Hypothalamus (tissue), 51 donors: ENCODE results near the gene BICC1.

ENCODE experiments used
- DNase-seq, 51 donors: peaks; one replicate each; lab custom pipeline; 2025; lab: John Stamatoyannopoulos, UW

The BICC1 gene

DNA sequence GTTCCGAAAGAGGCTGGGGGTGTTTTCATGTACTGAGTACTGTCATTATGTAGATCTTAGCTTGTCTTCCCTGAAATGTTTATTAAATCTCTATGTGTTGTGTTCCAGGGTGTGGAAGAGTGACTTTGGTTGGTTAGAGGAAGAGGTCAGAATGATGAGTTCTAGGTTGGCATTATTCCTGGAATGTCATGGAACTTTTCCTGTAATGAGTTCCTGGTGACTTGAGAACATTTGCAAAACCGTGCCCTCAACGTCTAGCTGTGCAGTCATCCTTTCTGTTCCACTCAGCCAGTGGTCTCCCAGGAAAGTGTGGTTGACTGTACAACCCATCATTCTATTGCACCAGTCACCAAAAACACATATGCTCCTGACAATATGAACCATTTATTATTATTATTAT, 129.6 kb downstream of the BICC1 start:
- no peak for DNase-seq

DNA sequence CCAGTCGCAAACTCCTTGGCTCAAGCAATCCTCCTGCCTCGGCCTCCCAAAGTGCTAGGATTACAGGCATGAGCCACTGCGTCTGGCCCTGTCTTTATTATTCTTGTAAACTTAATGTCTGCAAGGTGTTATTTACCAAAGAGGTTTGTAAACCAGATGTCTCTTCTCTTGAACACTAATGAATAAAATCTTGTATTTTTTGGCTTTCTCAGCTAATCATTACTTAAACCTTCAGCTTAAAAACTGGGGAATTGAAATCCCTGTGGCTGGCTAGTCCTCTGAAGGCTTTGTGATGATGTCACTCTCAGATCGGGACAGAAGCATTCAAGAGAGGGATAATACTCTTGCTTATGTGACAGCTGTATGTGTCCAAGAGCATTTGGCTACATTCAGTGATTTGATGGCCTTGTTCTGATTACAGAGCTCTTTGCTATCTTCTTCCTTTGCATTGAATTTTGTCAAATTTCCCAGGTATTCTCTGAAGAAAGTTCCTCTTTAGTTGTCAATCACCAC, 130.3 kb downstream of the BICC1 start:
- DNase-seq = no peak

DNA sequence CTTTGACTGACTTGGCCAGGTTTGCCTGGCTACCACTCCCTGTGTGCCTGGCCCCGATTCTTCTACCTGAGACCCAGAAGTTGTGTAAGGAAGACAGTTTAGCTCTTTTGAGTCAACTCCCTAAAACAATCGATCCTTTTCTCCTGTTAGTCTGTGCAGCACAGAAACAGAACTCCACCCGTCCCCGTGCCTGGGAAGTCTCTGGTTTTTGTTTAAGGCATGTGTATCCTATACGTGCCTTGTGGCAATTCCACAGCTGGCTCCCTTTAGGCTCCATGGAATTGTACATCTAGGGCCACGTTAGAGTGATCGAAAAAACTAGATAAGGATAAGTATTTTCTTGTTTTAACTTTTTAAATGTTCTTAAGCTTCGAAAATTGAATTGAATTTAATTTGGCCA, 131.6 kb downstream of the BICC1 start:
- DNase-seq = no peak

DNA sequence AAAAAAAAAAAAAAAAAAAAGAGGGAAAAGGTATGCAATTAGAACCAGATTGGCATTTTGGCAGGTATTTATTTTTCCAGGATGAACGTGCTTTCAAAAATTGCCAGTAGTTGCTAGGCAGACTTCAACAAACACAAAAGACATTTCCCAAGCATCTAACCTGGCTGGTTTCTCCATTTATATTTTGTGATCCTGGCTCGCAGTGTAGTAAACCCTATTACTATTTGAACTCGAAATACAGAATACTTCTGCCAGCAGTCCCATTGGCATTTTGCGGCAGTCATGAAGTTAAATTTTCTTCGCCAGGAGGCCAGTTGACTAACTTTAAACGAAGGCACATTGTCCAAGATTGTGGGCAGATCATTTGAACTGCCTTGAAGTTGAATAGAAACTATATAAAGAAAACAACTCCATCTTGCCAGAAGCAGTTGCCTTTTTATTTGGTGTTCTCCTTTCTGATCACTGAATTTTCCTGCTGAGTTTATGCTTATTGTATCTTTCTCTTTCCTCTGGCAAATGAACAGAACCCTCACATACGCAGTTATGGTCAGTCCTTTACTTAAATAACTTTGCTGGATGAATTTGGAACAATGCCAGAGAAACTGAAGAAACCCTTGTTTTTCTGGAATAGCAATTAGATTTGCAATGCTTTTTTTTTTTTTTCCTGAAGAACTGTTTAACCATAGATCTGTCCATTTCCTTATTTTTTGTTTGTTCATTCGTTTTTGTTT, 132.9 kb downstream of the BICC1 start:
- DNase-seq = no peak

DNA sequence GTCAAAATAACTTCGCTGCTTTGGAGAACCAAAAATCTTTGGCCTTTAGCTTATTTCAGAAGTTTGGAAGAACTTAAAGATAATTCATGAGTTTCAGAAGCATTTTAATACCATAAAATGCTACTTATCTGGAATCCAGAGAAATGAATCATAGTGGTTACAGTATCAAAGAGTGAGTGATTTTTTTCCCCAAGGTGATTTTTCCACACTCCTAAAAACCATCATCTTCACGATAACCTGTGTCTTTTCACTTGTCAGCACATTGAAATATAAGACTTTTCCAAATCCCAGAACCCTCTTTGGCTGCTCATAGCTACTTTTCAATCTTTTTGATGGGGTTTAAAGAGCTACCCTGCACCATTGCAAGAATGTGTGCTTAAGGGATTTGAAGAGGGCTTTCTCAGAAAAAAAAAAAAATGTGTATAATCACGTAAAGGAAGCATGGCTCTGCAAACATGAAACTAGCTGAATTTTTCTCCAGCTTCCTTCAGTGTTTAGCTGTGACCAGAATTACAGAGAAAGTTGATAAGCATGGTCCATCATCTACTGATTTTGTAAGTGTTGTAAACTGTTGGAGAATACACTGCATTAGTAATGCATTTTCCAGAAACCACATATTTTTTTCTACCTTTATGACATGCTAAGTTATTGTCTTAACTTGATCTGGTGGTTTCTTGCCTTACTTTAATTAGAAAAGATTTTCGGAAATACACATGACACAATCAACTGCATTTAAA, 134.9 kb downstream of the BICC1 start:
- no peak for DNase-seq

DNA sequence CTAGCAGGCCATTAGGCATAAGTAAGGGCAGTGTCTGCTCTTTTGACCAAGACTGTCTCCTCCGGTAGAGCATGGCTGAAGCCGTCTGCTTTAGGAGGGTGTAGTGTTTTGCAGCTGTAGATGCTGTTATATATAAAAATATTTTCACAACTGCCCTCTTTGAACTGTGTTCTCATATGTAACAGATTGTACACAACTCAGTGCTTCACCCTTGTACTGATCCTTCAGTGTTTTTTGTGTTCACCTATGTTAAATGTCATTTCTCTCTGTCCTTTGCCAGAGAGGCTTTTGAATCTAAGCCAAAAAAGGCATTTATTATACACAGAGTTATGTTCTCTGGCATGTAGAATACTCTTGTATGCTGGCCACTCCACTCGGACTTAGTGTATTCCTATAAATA, 135.5 kb downstream of the BICC1 start:
- no peak for DNase-seq

DNA sequence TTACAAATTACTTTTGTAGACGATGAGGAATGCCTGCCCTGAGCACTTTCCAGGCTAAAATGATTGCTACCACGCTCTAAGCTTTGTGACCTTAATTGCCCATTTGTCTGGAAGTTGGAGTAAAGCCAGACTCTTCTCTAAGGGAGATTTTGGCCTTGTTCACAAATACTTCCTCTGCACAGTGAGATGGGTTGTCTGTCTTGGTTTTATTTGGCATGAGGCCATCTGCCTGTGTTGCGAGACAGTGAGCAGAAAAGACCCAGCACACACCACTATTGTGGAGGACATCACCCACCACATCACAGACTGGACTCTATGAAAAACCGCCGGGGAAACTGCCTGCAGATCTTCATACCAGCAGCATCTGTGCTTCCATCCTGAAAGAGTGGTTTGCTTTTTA, 138.4 kb downstream of the BICC1 start:
- DNase-seq = peak in 5 of 51 donors; percentile 2 to 21 (median 4)

DNA sequence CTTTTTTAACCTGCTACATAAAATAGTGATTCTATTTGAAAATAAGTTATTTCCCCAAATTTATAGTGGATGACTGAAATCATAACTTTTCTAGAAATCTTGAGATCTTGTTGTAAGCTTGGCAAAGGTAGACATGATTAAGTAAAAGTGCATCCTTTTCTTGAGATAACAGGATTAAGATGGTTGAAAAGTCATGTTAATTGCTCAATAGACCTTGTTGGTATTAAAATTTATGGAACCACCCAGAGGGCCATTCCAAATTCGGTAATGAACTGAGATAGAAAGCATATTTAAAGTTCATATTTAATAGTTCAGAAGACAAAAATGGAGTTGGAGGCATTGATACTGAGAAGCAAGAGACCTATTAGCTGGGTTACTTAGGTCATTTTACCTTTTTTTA, 139.1 kb downstream of the BICC1 start:
- DNase-seq = no peak

DNA sequence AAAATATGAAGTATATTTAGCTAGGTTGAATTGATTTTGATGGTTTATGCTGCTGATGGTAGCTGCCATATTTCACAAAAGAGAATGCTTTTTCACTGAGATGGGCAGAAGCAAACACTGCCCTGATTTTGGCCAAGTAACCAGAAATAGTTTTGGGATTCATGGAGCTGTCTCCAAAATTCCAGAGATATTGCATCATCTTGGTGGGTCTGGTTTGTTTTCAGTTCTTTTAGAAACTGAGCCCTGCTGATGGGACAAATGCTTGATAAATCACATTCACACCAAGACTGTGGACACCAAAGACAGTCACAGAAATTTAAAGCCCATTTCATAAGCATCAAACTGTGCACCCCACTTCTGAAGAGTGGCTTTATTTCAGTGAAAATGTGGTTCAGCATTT, 140.5 kb downstream of the BICC1 start:
- no peak for DNase-seq

DNA sequence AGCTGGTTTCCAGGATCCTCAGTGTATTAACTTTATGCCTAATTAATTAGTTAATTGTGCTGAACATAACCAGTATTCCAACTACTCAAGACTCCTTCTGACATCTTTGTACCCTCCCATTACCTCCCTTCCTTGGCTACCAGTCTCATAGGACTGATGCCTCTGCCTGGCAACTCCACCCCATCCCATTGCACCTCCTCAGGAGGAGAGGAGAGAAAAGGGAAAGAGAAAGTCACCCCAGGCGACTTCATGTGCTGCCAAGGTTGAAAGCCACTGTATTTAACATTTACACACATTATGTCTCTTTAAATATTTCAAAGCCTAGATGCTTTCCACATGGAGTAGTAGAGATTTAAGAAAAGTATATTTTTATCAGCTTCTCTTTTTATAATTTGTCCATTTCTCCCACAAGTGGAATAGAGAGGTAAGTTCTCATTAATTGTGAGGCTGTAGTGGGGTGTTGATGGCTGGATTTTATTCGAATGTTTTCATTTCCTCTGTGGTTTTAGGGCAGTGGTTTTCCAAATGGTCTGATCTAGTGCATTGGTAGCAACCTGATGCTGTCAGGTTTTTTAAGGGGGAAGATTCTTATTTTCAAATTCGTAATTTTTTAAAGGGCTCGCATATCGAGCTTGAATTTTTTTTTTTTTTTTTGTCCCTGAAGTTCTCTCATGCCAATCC, 148.0 kb downstream of the BICC1 start:
- DNase-seq = no peak

DNA sequence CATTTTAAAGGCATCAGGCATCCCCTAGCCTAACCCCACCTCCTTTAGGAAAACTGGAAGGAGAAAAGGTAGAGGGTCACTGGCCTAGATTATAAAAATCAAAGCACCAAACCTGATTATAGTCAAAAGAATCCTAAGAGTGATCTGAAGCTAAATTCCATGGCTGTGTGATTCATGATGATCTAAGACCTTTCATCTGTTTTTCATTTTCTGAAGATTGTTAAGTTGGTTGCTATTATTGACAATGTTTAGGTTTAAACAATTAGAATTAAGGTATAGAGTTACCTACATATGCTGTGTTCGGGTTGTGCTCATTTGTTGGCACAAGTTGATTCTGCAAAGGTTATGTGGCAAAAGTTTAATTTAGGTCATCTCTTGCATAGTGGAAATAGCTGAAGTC, 148.7 kb downstream of the BICC1 start:
- no peak for DNase-seq

DNA sequence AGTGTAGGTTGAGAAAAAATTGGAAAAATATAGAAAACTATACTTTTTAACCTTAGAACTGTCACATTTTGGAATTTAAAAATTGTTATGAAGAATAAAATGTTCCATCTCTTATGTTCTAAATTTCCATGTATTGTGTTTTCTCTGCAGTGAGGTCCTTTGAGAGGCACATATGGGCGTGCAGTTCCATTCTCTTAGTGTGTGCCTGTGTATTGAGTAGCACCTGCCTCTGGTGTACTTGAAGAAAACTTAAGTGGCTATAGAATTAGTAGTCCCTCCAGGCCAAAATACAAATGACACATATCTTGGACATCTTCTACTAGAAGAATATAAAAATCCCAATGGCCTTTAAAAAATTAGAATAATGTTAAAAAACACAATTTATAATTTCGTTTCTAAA, 149.2 kb downstream of the BICC1 start:
- DNase-seq = no peak

DNA sequence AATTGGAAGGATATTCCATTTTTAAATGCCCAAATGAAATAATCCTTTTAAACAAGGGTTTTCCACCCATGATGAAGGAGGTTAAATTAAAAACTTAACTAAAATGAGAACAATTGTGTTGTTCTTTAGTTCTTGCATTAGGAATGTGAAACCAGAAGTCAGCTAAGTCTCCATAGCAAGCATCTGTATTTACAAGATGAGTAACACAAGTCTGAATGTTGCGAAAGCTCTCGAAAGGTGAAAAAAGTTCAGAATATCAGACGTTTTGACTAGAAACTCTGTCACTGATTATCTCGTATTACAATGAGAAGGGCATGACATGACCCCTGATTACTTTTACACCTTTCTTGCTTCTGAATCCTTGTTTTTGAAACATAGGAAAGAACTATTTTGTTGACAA, 149.6 kb downstream of the BICC1 start:
- no peak for DNase-seq

DNA sequence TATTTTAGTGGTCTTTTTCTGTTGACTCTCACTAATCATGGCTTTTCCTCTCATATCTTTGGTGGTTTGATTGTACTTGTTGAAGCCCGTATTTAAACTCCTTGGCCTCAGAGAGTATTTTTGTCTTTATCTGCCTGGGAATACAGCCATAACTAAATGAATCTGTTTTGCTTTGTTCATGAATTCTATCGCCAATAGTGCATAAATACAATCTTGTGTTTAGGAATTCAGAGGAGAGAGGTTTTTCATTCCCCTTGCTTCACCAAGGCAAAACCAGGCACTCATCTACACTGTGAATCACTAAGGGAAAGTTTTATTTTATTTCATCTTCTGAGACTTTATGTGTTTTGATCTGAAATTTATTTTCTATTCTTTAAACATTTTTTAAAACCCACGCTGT, 152.7 kb downstream of the BICC1 start:
- no peak for DNase-seq

DNA sequence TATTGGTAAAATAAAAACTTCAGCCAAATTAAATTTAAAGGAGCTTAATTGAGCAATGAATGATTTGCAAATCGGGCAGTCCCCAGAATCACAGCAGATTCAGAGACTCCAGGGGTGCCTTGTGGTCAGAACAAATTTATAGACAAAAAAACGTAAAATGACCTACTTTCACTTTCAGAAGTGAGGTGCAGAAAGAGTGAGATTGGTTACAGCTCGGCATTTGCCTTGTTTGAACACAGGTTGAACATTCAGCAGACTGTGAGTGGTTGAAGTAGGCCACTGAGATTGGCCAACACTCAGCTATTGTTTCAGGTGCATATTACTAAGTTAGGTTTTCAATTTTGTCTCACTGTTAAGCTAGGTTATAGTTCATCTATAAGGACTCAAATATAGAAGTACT, 153.4 kb downstream of the BICC1 start:
- no peak for DNase-seq

DNA sequence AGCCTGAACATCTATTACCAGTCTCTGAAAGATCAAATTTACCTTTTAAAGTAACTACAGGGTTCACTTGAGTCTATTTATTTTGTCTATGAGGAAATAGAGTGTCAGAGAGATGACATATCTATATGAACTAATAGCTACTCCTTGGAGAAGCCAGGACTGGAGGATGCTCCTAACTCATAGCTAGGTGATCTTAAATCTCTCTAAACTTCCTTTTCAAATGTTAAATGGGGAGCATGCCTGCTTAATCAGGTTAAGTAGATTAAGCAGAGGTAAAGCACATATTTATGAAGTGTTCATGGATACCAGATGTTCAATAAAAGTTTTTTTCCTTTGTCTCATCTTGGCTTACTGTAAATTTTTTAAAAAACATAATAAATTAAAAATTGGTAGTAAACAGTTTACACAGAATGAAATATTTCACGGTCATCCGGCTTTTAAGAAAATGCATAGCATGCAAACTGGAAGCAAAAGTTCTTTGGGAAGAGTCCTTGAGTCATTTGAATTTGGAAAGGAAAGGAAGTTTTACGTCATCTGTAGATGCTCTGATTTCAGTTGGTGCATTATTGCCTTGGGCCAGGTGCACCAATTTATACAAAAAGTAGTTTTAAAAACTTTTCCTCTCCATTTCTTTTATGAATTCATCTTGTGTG, 155.1 kb downstream of the BICC1 start:
- DNase-seq = no peak

DNA sequence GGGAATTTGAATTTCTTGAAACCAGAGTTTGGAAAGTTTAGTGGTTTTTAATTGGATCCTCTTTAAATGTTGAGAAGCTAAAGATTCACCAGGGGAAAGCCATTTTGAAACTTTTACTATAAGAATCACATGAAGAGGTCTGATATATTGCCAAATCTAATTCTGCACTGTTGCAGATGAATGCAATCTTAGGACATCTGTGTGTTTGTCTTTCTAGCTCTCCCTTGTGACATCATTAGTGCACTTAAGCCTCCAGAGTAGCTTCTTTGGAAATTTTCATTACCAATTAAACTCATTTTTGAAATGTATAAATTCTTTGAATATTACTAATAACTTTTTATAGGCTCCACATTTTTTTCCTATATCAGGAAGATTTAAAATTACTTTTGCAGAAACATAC, 160.2 kb downstream of the BICC1 start:
- no peak for DNase-seq

DNA sequence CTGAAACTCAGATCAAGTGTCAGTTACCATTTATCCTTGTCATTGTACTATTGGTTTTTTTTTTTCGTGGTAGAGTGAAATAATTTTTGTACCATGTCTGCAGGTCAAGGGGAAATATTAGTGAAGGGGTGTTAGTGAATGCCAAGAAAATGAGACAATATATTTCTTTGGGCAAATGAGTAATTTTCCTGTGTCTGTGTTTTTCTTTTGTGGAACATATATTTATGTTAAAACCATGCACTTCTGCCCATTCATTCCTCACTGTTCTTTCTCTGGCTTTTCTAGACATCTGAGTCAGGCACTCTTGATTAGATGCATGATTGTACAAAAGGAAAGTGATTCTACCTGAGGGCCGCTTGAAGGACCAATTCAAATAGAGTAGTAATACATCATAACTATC, 161.6 kb downstream of the BICC1 start:
- no peak for DNase-seq

DNA sequence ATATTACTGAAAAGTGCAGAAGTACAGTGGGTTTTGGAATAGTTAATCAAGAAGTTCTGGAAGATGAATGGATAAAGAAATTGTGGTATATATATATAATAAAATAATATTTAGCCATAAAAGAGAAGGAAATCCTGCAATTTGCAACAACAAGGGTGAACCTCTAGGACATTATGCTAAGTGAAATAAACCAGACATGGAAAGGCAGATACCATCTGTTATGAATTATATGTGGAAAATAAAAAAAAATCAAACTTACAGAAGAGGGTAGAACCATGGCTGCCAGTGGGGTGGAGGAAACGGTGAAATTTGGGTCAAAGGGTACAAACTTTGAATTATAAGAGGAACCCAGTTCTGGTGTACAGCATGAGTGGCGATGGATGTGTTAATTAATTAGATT, 162.6 kb downstream of the BICC1 start:
- no peak for DNase-seq

DNA sequence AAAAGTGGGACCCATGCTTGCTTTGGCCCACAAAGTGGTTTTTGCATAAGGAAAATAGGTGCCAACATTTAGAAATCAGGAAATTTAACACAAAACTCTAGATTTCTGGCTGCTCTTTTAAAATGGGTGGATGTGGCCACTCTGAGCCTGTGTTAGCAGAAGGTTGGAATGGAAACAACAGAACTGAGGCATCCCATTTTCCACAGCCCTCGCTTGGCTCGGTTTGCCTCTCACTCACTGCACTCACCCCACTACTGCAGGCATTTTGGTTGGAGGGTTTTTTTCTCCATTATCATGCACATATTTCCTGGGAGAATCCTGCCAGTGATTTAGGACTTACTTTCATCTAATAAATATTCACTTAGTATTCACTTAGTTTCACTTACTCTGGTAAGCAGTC, 178.9 kb downstream of the BICC1 start:
- peak in 1 of 51 donors; percentile 12 for DNase-seq

DNA sequence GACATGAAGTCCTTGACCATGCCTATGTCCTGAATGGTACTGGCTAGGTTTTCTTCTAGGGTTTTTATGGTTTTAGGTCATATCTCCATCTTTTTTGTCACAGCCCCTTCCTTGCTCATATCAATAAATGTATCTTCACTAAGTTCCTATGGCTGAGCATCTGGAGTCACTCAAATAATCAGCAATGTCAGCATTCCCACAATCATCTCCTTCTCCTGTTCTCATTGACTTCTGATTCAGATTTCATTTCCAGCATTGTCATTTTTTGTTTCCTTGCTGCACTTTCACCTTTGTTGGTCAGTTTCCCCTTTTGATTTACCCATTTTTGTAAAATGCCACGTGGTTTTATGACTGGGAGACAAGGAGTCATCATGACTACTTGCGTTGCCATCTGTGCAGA, 181.2 kb downstream of the BICC1 start:
- no peak for DNase-seq
